Hippocampal formation (tissue), 2 donors: ENCODE results near the gene GALNT13.

Experiments
- DNase-seq, 2 donors: peaks; one replicate each; lab custom pipeline; 2025; lab: John Stamatoyannopoulos, UW

Gene GALNT13

DNA sequence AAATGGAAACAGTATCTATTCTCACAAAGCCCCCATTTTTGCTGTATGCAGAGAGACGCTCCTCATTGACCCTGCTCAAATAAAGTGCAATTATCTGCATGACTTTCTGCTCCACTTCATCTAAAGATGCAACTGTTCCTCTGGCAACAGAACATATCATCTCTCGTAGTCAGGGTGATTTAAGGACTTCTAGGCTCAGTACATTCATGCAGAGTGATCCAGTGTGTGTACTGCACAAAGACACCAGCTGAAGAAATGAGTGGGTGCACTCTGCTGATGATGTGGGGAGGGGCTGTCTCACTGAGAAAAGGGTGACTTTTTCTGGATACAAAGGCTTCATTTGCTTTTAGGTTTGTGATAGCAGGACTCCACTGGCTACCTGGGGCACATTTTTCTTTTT lies 355.2 kb downstream of the GALNT13 start:
- no peak for DNase-seq

DNA sequence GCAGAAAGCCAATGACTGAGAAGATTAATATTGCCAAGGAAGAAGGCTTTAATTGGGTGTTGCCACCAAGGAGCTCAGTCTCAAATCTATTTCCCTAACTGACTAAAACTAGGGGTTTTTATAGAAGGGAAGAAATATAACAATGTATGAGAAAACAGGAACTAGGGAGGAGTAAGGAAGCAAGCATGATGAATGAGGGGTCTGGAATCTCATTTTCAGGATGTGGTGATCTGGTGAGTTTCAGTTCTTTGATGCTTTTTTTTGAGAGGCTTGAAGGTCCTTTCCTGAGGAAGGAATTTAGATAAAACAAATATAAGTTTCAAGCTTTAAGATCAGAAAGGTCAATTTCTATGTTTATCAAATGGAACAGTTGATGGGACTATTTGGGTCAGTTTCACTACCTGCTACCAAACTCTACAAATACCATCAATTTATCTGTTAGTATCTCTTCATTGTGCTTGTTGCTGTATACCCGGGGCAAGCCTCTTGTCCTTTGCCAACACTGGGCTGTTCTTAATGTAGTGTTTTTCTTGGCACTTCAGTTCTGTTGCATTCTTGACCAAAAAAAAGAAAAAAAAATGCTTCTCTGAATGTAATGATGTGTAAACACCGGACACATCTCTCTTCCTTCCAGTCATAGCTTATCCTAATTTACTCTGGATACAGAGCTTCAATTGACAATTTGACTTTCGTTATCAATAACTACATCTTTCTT lies 357.0 kb downstream of the GALNT13 start:
- DNase-seq = no peak

DNA sequence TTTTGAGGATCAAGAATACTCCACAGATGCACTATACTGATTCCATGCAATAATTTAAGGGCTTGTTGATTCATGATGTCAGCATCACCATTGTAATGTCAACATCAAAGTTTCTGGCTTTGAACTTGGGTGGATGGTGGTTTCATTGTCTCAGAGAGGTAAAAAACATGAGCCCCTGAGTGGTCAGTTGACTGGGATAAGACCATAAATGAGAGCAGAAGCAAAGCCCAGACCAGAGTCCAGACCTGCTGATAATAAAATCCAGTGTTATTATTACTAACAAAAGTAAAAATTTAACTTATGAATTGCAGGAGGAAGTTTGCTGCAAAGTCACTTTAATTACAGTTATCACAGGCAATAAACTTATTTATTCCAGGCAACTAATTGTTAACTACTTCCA lies 358.2 kb downstream of the GALNT13 start:
- no peak for DNase-seq

DNA sequence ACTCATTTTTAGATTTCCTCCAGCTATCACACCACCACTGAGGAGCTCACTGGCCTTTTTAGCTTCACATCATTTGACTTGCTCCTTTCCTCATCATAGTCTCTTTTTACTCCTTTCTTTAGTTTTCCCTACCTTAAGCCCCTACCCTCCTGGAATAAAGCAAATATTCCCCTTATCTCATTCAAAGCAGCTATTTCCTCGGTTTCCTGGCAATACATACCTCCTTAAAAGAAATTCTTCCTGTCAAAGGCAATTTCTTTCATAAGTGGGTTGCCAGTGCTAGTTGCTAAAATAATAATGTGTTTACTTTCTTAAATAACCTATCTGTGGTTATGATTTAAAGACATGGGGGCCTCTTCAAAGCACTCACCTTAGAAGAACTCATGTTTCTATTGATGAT lies 359.3 kb downstream of the GALNT13 start:
- no peak for DNase-seq

DNA sequence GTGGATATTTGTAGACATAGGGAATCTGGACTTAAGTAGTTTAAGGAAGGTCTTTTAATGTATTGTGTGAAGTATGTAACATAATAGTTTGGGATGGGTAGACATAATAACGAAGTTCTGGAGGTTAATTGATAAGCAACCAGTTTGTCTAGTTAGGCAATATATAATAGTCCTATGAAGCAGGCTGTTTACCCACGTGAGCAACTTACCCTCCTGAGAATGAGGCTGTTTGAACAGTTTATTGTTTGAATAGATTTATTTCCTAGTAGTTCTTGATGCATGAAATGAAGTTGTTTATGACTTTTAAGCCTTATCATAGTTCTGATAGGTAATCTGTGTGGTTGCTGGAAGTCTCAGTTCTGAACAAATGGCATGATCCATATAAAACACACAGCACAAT lies 361.5 kb downstream of the GALNT13 start:
- no peak for DNase-seq

DNA sequence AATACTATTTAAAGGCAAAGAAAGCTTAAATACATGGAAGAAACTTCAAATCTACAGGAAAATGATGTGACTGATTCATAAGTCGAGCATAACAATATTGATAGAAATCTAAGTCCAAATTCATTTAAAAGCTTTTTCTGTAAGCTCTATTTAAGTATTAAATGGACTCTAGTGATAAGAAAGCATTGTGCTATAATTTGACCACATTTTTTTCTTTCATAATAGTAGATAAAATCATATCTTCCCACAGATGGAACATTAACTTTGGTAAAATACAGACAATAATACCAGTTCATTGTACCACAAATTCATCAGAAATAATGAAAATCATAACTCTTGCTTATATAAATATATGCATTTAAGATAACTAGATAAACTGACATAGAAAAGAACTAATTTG lies 366.5 kb downstream of the GALNT13 start:
- no peak for DNase-seq

DNA sequence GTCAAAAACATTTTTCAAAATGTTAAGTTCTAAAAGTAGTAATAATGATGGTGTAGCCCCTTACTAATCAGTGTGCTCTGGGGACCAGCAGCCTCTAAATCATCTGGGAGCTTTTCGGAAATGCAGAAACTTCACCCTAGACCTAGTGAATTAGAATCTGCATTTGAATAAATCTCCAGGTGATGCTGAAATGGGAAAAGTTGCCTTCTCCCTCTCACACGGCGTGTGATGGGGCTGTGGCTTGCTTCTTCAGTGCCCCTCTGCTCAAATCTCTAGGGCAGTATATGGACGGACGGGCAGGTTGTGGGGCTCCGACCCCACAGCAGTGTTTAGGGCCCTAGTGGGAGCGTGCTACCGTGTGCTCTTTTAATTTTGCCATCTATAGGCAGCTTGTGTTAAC lies 368.6 kb downstream of the GALNT13 start:
- DNase-seq = no peak

DNA sequence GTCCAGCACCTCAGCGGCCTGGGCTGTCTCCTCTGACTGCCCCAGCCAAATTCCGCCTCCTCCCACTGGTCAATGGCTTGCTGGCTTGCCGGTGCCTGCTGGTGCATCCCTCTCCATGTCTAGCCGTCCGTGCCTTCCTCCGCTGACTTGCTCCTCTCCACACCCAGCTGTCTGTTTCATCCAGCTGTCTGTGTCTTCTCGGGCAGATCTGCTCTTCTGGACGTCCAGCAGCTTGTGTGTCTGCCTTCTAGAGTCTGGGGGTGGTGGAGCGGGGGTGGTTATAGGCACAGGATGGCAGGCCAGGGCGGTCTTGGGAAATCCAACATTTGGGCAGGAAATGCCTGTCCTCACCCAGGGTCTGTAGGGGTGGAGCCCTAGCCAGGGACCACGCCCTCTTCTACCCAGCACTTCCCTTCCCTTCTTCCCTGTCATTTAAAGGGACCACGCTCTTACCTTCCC lies 369.2 kb downstream of the GALNT13 start:
- no peak for DNase-seq

DNA sequence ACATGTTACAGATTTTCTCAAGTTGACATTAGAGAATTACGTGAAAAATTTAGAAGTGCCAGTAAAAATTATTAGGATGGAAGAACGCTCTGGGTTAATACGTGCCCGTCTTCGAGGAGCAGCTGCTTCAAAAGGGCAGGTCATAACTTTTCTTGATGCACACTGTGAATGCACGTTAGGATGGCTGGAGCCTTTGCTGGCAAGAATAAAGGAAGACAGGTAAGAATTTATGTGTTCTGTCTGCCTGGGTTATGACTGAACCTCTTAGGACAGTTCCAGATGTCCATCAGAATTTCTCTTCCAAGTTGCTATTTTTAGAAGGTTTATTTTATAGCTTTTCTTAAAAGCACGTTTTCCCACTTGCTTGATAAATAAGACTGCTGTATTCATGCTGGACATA lies 371.0 kb downstream of the GALNT13 start:
- DNase-seq = no peak

DNA sequence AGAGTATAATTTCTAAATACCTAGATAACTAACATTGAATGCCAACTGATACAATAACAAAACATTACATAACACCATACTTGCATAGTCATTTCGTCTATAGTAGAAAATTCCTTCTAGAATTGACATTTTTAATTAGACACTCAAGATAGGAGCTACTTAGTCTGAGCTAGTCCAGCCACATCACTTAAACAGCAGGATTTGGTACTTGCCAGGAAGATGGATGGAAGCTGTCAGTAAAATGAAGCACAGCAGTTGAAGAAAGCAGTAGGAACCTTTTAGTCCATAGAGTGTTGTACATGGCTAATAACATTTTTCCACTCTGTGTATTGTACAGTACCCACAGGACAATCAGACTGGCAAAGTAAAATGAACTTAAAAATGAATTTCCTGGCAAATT lies 372.0 kb downstream of the GALNT13 start:
- DNase-seq = no peak

DNA sequence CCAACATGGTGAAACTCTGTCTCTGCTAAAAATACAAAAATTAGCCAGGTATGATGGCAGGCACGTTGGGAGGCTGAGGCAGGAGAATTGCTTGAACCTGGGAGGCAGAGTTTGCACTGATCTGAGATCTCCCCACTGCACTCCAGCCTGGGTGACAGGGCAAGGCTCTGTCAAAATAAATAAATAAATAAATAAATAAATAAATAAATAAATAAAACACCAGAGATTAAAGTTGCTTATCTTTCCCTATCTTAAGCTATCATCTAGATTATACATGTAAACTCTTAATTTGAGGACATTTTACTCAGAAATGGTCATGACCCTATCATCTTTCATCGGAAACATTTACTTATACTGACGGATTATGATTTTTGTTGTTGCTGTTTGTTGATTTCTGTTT lies 373.2 kb downstream of the GALNT13 start:
- no peak for DNase-seq

DNA sequence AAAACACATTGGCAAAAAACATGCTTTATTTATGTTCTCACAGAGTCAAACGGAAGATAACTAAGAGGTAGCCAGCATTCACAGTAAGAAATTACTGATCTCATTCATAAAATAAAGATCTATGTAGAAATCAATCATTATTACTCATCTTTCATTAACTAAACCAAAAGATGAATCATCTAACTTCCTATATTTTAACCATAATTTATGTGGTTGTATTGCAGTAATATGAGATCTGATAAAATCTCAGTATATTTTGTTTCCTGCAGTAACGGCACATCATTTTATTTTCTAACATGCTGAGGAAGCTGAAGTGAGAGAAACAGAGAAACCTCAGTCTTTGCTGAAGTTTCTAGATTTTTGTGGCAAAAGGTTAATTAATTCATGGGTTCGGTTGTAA lies 375.8 kb downstream of the GALNT13 start:
- no peak for DNase-seq

DNA sequence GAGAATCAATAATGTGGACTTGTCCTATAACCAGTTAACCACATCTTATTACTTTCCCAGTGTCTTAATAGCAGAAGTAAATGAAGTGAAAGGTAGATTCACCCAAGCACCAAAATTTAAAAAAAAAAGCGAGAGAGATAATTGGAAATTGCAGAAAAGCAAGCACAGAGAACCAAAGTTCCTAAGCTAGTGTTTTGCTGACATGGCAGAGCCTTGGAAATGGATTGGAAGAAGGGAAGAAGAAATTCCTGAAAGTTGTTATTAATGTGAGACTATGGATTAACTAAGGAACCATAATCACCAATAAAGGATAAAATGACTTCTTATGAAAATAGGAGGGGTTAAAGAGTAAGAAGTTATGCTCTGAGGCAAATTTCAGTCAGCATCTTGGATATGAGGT lies 384.4 kb downstream of the GALNT13 start:
- no peak for DNase-seq

DNA sequence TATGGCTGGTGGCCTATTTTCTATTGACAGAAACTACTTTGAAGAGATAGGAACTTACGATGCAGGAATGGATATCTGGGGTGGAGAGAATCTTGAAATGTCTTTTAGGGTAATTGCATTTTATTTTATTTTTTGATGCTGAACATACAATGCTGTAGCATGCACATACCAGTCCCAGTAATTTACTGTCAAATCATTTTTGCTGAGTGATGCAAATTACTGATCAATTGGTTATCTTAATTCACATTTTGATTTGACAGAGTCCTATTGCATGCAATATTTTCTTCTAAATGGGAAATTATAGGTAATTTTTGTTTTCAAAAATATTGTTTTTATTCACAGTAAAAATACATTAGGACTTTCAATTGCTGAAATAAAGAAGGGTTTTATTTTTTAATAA lies 387.3 kb downstream of the GALNT13 start:
- no peak for DNase-seq

DNA sequence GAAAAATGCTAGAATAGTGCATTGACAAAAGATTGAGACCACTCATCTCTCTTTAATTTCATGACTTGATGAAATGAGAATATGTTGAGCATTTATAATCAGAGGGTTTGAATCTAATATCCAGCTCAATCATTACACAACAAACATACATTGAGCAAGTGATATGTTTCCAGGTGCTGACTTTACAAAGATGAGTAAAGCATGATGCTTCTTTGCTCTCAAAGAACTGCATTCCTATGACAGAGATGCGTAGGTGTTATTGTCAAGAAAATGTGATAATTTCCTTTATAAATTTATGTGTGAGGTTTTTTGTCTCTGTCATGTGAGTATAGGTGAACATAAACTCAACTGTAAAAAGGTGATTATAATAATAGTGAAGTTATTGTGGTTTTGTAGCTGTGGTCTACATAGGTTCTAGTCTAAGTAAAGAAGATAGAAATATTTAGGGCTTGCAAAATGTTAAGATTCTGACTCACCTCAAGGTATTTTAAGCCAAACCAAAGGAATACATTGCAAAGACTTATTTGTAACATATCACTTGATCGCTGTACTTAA lies 389.8 kb downstream of the GALNT13 start:
- DNase-seq = no peak

DNA sequence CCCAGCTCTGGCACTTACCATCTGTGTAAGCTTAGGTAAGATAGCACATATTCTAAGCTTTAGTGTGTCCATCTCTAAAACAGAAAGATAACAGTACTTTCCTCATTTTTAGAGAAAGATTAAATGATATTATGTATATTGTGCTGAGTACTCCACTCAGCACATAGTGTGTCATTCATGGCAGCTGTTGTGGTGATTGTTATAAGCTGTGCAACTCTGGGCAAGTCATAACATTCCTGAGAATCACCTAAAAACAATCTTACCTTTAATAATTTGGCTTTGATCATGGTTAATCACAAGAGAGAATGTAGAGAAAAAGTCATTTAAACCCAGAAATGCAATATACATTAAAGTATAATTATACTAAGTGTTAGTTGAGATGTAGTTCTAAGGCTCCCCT lies 391.5 kb downstream of the GALNT13 start:
- DNase-seq = no peak

DNA sequence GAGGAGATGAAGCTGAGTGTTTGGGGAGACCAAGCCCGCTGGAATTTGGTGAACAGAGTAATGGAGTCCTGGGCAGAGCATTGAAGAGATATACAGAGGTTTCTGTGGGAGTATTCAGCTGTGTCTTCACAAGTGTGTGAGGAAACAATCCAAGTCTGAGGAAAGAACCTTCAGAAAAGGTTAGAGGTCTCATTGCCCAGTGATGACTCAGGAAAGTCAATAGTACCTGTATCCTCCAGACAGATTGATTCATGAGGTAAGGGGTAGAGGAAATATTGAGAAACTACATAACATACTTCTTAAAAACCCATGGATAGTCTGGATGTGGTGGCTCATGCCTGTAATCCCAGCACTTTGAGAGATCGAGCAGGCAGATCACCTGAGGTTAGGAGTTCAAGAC lies 392.3 kb downstream of the GALNT13 start:
- no peak for DNase-seq

DNA sequence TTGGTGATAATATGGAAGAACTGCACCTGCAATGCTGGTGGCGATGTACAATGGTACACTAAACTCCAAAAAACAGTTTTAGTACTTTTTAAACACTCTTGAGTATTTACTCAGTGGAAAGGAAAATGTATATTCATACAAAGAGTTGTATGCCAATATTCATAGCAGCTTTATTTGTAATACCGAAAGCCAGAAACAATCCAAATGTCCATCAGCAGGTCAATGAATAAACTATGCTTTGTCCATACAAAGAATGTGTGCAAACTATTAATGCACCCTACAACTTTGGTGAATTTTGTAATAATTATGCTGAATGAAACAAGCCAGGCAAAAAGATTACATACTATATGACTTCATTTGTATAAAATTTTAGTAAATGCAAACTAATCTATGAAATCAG lies 396.3 kb downstream of the GALNT13 start:
- no peak for DNase-seq

DNA sequence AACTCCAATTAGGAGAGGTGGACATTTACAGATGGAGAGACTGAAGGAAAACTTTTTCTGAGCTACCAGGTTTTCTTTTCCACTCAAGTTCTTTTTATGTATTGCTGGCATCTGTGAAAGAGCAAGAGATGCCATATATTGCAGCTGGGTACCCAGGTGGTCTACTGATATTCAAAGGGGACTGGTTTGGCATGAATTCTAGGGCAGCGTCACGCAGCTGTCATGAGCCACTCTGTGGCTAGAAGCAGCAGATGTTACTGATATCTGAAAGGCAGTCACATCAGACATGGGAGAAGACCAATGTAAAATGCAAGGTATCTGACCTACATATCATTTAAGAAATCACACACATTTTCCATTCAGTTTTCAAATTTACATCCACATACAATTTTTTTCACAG lies 408.8 kb downstream of the GALNT13 start:
- DNase-seq = no peak

DNA sequence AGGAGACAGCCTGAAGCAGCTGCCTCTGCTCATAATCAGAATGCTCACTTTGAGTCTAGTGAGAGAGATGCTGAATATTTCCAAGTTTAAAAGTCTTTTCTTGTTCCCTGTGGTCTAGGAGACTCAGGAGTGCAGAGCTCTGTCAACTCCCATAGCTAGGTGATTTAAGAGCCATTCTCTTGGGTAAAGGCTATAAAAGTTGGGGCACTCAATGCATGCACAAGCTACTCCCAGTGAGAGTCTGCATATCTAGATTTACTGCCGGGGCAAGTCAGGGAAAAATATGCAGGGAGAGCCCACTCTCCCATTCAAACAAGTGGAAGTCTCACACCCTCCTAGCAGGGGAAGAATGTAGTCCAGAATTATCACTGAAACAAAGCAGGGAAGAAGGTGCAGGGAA lies 418.1 kb downstream of the GALNT13 start:
- DNase-seq = no peak

DNA sequence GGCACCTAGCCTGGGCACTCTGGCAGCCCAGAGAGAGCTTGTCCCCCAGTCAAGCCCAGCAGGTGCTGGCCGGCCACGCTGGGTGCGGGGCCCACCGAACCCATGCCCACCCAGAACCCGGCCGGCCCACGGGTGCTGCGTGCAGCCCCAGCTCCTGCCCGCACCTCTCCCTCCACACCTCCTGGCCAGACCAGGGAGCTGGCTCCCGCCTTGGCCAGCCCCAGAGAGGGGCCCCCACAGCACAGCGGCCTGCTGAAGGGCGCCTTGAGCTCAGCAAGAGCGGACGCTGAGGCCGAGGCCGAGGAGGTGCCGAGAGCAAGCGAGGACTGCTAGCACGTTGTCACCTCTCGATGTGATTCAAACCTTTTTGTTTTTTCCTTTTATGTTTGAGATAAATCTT lies 419.8 kb downstream of the GALNT13 start:
- DNase-seq = no peak

DNA sequence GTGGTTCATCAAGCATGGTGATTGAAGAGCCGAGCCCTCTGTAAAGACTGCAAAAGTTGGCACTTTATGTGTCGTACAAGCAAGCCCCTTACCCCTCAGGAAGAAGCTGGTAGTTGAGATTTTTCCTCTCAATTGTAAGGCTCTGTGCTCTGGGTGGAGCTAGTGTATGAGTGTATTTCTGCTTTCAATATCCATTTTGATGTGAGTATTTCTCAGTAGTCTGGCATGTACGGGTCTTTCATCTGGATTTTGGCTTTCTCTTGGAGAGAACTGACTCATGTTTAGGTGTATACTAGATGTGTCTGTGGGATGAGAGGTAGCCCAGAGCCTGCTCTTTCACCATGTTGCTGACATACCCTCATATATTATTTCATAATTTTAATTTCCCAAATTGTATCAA lies 420.2 kb downstream of the GALNT13 start:
- DNase-seq = no peak

DNA sequence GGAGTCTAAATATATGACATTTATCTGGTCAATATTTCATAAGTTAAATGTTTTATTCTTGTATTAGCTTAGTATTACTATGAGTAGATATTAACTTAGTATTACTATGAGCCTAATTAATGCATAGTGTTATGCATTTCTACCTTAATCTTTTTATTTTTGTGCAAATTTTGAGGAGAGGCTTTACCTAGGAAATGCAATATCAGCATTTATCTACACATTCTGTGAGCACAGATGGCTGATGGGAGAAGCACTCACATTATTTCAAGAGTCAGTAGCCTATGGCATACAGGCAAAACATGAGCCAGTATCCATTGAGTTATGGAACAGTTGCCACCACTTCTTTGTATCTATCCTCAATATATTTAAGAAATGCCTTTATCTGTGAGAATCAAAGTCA lies 422.1 kb downstream of the GALNT13 start:
- no peak for DNase-seq

DNA sequence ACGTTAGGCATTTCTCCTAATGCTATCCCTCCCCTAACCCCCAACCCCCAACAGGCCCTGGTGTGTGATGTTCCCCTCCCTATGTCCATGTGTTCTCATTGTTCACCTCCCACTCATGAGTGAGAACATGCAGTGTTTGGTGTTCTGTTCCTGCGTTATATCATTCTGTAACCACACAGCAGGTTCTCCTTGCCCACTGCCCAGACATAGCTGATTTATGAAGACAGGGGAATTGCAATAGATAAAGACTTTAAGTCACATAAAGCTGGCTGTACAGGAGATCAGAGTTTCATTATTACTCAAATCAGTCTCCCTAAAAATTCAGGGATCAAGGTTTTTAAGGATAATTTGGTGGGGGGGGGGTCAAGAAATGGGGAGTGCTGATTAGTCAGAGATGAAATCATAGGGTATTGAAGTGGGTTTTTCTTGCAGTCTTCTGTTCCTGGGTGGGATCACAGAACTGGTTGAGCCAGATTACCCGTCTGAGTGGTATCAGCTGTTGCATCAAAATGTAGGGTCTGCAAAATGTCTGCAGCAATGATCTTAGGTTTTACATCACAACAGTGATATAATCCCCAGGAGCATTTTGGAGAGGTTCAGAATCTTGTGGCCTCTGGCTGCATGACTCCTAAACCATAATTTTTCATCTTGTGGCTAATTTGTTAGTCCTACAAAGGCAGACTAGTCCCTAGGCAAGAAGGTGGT lies 434.7 kb downstream of the GALNT13 start:
- DNase-seq = no peak
